Right ventricle myocardium superior (tissue), 1 donor: ENCODE data around the gene GNB1. TPM values are rescaled to one million over a fixed set of nuclear protein-coding genes. Genes with fewer than 3 reads are reported as not detected.

ENCODE experiments used
- ATAC-seq: fragments of 200-7000 bp; cut with Tn5 transposase; one replicate; pipeline ENCODE4 v1.9.1; 2020; ENCODE audit warnings: mild to moderate bottlenecking; ENCODE audit not compliant: poor library complexity
- DNase-seq: peaks from one replicate; pipeline ENCODE4 v3.0.0-alpha.2; 2020
- intact Hi-C: fragments of 100-400 bp; cut with DNase I; formaldehyde crosslinking; loops from one replicate; pipeline ENCODE4 v1.11.2; 2022
- total RNA-seq: library from RNA; stranded (reverse); fragmentation: NEBNext Ultra II Directional; extraction: Animal tissue kit (Norgen Biotek cat#: 25700); gene quantifications from one replicate; pipeline ENCODE4 v1.2.1, GENCODE V29; 2021
- donor health status: DM: no; HTN: yes; CAD: no; lungs with severe emphysema.

Gene GNB1
- total RNA-seq, 1 donor from 2014 or later: 154 TPM

GRCh38 chr1:1925437-1926345 is 34.8 kb upstream of the GNB1 start:
- DNase-seq (no peak), ATAC-seq (no peak)
- intact Hi-C loops: no loop called here

DNA sequence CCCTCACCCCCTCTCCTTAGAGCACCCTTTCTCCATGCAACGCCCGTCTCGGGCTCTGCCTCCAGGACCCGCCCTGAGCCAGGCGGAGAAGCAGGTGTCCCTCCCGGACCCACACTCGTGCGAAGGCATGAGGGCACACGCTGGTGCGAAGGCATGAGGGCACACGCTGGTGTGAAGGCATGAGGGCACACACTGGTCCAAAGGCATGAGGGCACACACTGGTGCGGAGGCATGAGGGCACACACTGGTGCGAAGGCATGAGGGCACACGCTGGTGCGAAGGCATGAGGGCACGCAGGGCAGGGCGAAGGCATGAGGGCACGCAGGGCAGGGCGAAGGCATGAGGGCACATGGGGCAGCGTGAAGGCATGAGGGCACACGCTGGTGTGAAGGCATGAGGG is 34.0 kb upstream of the GNB1 start:
- DNase-seq (no peak), ATAC-seq (no peak)
- intact Hi-C loops: no loop called here

DNA sequence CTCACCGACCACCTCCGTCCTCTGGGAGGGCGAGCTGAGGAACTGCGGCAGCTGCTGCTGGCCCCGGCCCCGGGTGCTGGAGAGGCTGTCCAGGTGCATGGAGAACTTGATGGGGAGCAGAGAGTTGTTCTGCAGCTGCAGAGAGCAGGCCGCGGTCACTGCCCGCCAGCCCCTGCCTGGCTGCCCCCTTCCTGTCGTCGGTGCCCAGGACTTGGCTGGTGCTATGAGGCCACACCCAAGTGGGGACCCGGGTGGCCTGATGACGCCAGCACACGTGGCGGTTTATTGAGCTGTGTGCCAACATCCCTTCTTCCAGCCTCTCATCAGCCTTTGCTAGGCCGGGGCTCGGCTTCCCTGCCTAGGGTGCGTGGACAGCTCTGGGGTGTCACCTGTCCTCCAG is 33.5 kb upstream of the GNB1 start:
- ATAC-seq (no peak), DNase-seq (no peak)
- intact Hi-C loops: no loop called here

DNA sequence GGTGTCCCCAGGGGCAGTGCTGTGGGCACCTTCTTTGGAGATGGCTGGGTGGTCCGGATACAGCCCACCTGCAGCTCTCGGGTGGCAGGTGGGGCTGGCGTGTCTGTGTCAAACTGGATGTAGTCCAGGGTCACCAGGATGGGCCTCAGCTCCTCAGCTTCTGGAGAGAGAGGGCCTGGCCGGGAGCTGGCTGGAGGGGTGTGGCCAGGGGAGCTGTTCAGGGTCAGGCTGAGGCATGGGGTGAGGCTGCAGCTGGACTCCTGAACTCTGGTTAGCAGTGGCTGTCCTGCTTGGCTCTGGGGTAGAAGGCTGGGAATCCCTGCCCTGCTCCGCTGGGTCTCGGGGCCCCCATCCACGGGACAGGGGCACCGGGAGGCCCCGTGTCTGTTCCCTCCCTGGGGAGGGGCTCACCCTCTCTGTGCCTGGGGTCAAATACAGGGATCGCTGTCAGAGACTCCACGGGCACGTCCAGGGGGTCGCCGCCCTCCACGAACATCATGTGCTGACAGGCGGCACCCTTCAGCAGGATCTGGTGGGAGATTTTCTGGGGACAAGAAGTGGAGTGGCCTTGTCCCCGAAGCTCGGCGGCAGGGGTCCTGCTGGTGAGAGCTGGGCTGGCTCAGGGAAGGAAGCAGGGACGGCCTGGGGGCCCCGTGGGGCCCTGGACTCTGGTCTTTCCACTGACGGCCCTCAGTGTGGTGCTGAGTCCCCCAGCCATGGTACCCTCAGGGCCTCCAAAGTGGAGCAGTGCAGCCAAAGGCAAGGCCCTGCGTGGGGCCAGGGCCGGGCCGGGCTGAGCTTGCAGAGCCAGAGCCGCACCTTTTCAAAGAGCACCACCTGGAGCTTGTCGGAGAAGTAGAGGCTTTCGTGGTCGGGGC is 32.3 kb upstream of the GNB1 start:
- ATAC-seq (no peak), DNase-seq (no peak)
- intact Hi-C loops: no loop called here

DNA sequence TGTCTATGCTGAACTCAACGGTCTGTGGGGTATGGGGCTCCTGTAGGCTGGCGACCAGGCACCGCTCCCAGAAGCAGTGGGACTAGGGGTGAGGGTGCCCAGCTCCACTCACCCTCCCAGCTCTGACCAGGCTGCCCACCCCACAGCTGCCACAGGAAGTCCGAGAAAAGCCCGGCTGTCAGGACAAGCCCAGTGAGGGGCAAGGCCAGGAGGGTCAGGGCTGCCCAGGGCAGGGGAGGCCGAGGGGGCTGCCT is 31.7 kb upstream of the GNB1 start:
- no peak for DNase-seq
- intact Hi-C loops: no loop called here

GRCh38 chr1:1921901-1922701 is 31.2 kb upstream of the GNB1 start:
- no peak for DNase-seq
- no peak for ATAC-seq
- intact Hi-C loops: no loop called here

More for the DNA sequence above, 31.7 kb upstream of the GNB1 start:
- no peak for ATAC-seq

GRCh38 chr1:1921459-1921862 is 30.6 kb upstream of the GNB1 start:
- ATAC-seq: no peak
- no peak for DNase-seq
- intact Hi-C loops: no loop called here

- intact Hi-C loops: no loop called here
- no peak for DNase-seq
- no peak for ATAC-seq
Observed at GRCh38 chr1:1920608-1921458, 29.9 kb upstream of the GNB1 start.

GRCh38 chr1:1920057-1920607 is 29.2 kb upstream of the GNB1 start:
- DNase-seq (no peak), ATAC-seq (no peak)
- intact Hi-C loops: no loop called here

DNA sequence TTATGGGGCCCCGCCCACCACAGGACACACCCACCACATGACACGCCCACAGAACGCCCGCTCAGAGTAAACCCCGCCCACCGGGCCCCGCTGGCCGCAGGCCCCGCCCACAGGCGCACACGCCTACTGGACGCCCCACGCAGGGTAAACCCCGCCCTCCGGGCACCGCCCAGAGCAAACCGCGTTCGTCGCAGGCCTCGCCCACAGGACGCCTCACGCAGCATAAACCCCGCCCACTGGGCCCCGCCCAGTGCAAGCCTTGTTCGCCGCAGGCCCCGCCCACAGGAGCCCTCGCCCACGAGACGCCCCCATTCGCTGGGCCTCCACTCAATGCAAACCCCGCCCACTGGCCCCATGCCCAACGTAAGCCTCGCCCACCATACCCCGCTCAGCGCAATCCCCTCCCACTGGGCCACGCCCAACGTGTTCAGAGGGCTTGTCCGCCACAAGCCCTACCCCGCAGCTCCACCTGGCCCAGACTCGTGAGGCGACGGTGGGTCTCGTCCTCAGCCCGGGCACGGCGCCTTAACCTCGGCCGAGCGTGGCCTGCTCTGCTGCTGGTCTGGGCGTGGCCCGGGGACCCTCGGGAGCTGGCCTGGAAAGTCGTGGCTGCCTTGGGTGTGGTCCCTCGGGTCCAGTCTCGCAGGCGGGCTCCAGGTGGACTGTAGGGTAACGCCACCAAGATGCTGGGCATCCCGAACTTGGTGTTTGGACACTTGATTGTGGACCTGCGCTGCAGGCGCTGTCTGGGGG is 28.6 kb upstream of the GNB1 start:
- DNase-seq: peak; percentile 99
- peak; percentile 92 for ATAC-seq
- intact Hi-C loops: no loop called here

- intact Hi-C loops: no loop called here
- no peak for DNase-seq
- no peak for ATAC-seq
Observed at GRCh38 chr1:1918901-1919303, 28.0 kb upstream of the GNB1 start, which contains the start of gene TMEM52. TMEM52 (minus strand) TSS chr1:1919279; CDS start chr1:1919265, 14 bp downstream.

DNA sequence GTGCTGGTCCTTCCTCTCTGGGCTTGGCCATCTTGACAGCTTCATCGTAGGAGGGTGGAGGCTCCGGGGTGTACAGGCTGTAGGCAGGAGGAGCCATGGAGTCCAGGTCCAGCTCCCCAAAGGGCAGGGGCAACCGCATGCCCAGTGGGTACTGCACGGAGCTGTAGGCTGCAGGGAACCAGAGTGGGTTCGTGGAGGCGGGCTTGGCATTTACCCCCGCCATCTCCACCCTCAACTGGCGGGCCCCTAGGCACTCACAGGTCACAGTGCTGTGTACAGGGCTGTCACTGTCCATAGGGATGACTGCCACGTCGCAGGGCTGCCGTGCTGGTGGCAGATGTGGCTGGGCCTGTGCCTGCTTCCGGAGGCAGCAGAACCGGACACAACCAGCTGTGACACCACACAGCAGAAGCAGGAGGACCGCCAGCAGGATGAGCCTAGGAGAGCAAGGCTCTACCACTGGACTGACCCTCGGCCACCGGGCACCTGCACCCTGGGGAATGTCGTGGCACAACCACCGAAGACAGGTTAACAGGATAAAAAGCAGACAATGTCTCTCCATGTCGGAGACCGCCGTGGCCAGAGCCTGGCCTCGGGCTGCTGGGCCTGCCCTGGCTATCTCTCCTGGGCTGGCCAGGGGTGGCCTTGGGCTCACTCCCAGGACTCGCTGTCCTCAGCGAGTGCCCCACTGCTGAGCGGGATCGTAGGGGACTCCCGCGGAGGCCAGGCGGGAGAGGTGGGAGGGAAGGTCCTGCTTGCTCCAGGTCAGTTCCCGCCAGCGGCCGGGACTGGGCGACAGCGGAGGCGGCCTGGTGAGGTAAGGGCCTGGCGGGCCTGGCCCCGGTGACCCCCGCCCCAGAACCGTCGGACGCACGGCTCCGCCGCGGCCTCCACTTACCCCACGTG is 27.4 kb upstream of the GNB1 start:
- DNase-seq: no peak
- ATAC-seq: no peak
- intact Hi-C loops: no loop called here

- intact Hi-C loops: no loop called here
- no peak for ATAC-seq
- no peak for DNase-seq
Observed at GRCh38 chr1:1917304-1917976, 26.6 kb upstream of the GNB1 start.

- intact Hi-C loops: no loop called here
- DNase-seq (no peak), ATAC-seq (no peak)
Observed at GRCh38 chr1:1916851-1917251, 26.0 kb upstream of the GNB1 start.

GRCh38 chr1:1915911-1916840 is 25.3 kb upstream of the GNB1 start:
- DNase-seq (no peak), ATAC-seq (no peak)

More at GRCh38 chr1:1915911-1916840, 25.3 kb upstream of the GNB1 start:
- intact Hi-C loops: no loop called here
